ENCODE measurements around the gene RPS8. TPM values are rescaled to one million over a fixed set of nuclear protein-coding genes. Genes with fewer than 3 reads are reported as not detected.

The RPS8 gene
- total RNA-seq, 1 experiment from 2014 or later: 1,087 TPM

DNA sequence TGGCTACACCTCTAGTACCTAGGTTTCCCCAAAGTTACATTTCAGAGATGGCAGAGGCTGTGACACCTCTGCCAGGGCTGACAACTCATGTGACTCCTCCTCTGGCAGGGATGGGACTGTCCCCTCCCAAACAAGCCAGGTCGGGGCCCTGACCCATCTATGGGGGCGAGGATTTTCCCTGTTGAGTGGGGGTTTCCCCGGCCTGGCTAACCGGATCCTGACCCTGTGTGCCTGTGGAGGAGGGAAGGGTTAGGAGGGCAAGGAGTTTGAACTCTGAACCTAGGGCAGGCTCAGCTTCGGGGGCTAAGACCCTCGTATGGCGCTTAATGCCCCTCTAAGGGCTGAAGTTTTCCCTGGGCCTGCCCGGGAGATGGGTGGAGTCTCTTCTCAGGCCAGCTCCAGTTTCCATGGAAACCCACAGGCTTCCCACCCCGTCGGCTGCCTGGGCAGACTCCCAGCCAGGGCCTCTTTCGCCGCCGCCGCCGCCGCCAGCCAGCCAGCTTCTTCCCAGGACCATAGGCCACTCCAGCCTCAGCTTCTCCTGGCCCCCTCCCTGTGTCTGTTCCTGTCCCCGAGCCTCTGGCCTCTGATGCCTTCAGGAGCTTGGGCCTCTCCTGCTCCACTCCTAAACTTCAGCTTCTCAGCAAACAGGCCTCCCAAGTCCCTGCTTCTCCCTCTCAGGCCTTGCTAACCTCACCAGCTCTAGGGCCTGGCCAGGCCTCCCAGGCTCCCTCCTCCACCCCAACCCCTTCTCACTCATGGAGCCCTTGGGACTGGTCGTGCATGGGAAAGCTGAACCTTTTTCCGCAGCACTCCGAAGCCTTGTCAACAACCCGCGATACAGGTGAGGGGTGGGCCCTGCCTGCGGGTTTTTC lies 33.0 kb downstream of the RPS8 start, which contains the start of gene BTBD19:
TSS of gene BTBD19 (plus strand) at position 461 of the 875 bp plus-strand sequence. CDS start at position 759, 298 bp downstream.
- Histone ChIP-seq H3K27me3 (ENCODE audit: control insufficient read depth, insufficient read depth, low read length) (no peaks in the 10 kb centered on the region), H3K9me3 (ENCODE audit: control insufficient read depth, insufficient read depth, low read depth, low read length) (no peaks in the 10 kb centered on the region), H3K4me3 (ENCODE audit: low read depth in 2 of 2, low read length in 2 of 2) (peak within 1 kb of the TSS in 1 of 2 experiments; percentile 12; a peak in 1 of 4 replicates), H3K27ac (ENCODE audit: low read length) (peak within 1 kb of the TSS; percentile 94), H3K4me1 (ENCODE audit: control insufficient read depth, insufficient read depth, low read length) (peaks cover 47% of the 10 kb centered on the region), H3K36me3 (ENCODE audit: control insufficient read depth, insufficient read depth, low read length) (no peaks in the 10 kb centered on the region)
- CTCF ChIA-PET: interaction anchor here (0.6 to 1.2 kb wide), 2 partner anchors 27 to 77 kb away, joined by 3 to 5 read pairs; partner anchors contain the start of gene RNU5D-1
- in situ Hi-C loops (cut with HindIII; ENCODE audit: low pct_unique_long_range_greater_than_20kb, low sequenced_read_pairs): no loop called here
- POLR2A ChIA-PET: interaction anchor here (0.6 to 1.7 kb wide), 3 partner anchors 11 to 136 kb away, joined by 3 to 8 read pairs (median 7); partner anchors contain the start of gene RNU5D-1
- TF ChIP-seq SIN3A (IDR thresholded peaks at IDR 0.05; ENCODE audit: borderline replicate concordance, insufficient read depth, low read depth, low read length): no peak
- TF ChIP-seq TCF7L2 (IDR thresholded peaks at IDR 0.05; ENCODE audit: low read depth, low read length): no peak
- ATAC-seq (peak; percentile 6; the same call in 1 of the 2 replicates), DNase-seq (ENCODE audit: low read depth, low spot score) (no peak)
- intact Hi-C loops (cut with micrococcal nuclease; ENCODE audit: unreplicated experiment): no loop called here
- BruUV-seq (replicated peaks): no TSS peak

DNA sequence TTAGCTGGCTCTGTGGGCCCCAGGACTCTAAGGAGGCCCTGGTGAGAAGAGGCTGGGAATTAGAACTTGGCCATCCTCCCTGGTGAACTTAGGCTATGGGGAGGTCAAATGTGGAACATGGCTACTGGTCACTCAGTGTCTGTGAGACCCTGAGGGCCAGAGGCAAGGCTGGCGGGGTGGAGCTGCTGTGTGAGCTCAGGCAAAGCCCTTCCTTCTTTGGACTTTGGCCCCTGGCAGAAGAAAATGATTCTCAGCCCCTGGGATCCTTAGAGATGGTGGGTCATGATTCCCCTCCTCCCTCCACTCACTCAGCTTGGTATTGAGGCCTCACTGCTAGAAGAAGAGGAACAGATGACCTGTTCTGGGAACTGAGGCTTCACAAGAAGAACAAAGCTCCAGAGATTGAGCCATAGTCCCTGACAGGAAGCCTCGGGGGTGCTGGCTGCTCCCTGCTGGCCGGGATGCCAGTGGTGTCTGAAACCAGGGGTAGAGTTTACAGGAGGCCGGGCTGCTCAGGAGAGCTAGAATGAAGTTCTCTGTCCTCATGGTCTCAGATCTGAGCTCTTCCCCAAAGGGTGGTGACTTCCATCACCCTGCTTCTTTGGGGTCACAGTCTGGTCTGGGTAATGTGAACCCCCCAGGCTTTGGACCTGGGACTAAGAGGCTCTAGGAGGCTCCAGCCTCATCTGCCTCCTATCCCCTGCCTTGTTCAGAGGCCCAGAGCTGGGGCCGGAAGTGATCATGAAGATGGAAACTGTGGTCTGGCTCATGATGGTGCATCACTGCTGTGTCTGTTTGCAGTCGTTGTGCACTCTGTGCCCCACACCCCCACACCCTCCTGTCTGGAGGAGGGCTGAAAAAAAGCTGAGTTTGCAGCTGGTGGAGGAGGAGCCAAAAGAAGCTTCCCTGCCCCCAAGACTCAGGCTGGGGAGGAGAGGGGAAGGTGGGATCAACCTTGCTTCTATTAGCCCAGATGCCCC lies 33.9 kb downstream of the RPS8 start:
- DNase-seq (ENCODE audit: low read depth, low spot score) (no peak), ATAC-seq (no peak)
- Histone ChIP-seq H3K27ac (ENCODE audit: low read length) (peak overlapping the region; percentile 94), H3K4me1 (ENCODE audit: control insufficient read depth, insufficient read depth, low read length) (peaks cover 47% of the 10 kb centered on the region), H3K4me3 (ENCODE audit: low read depth in 2 of 2, low read length in 2 of 2) (no peak overlapping the region; a peak in 1 of 4 replicates), H3K36me3 (ENCODE audit: control insufficient read depth, insufficient read depth, low read length) (no peaks in the 10 kb centered on the region), H3K27me3 (ENCODE audit: control insufficient read depth, insufficient read depth, low read length) (no peaks in the 10 kb centered on the region), H3K9me3 (ENCODE audit: control insufficient read depth, insufficient read depth, low read depth, low read length) (no peaks in the 10 kb centered on the region)
- BruUV-seq (replicated peaks): no TSS peak
- intact Hi-C loops (cut with micrococcal nuclease; ENCODE audit: unreplicated experiment): no loop called here
- CTCF ChIA-PET: interaction anchor here (0.5 to 1.2 kb wide), 3 partner anchors 15 to 78 kb away, joined by 3 to 5 read pairs (median 4); partner anchors contain the start of gene RNU5D-1
- TF ChIP-seq POLR2AphosphoS5 (IDR thresholded peaks at IDR 0.05; ENCODE audit: low read depth, low read length): no peak
- TF ChIP-seq SIN3A (IDR thresholded peaks at IDR 0.05; ENCODE audit: borderline replicate concordance, insufficient read depth, low read depth, low read length): no peak
- TF ChIP-seq TCF7L2 (IDR thresholded peaks at IDR 0.05; ENCODE audit: low read depth, low read length): no peak
- TF ChIP-seq, protein P1, sequence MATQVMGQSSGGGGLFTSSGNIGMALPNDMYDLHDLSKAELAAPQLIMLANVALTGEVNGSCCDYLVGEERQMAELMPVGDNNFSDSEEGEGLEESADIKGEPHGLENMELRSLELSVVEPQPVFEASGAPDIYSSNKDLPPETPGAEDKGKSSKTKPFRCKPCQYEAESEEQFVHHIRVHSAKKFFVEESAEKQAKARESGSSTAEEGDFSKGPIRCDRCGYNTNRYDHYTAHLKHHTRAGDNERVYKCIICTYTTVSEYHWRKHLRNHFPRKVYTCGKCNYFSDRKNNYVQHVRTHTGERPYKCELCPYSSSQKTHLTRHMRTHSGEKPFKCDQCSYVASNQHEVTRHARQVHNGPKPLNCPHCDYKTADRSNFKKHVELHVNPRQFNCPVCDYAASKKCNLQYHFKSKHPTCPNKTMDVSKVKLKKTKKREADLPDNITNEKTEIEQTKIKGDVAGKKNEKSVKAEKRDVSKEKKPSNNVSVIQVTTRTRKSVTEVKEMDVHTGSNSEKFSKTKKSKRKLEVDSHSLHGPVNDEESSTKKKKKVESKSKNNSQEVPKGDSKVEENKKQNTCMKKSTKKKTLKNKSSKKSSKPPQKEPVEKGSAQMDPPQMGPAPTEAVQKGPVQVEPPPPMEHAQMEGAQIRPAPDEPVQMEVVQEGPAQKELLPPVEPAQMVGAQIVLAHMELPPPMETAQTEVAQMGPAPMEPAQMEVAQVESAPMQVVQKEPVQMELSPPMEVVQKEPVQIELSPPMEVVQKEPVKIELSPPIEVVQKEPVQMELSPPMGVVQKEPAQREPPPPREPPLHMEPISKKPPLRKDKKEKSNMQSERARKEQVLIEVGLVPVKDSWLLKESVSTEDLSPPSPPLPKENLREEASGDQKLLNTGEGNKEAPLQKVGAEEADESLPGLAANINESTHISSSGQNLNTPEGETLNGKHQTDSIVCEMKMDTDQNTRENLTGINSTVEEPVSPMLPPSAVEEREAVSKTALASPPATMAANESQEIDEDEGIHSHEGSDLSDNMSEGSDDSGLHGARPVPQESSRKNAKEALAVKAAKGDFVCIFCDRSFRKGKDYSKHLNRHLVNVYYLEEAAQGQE (IDR thresholded peaks at IDR 0.05; ENCODE audit: insufficient read depth in 1 of 2, low read depth in 2 of 2, low read length in 1 of 2): no peak
- TF ChIP-seq CTCF (IDR thresholded peaks at IDR 0.05): no peak
- POLR2A ChIA-PET: interaction anchor here (0.8 to 1.7 kb wide), 2 partner anchors 10 to 79 kb away, joined by 7 to 8 read pairs; partner anchors contain the start of gene RNU5D-1
- in situ Hi-C loops (cut with HindIII; ENCODE audit: low pct_unique_long_range_greater_than_20kb, low sequenced_read_pairs): no loop called here

Measured in Panc1 (cell line).